Fibroblast of skin of back (primary cell): ENCODE measurements around the gene CACNA1G.

Experiments used
- DNase-seq: peaks from one replicate; pipeline ENCODE4 v3.0.0-alpha.2; 2013

Gene CACNA1G

DNA sequence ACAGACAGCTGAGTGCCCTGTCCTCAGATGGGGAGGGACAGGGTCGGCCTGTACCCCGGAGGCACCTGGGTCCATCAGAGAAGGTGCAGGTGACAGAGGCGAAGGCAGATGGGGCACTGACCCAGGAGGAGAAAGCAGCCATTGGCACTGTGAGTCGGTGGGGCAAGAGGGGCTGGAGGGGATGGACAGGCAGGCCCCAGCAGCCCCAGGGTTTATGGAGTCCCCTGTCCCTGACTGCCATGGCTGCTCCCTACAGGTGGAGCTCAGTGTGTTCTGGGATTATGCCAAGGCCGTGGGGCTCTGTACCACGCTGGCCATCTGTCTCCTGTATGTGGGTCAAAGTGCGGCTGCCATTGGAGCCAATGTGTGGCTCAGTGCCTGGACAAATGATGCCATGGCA, 115.1 kb downstream of the CACNA1G start:
- DNase-seq: no peak

DNA sequence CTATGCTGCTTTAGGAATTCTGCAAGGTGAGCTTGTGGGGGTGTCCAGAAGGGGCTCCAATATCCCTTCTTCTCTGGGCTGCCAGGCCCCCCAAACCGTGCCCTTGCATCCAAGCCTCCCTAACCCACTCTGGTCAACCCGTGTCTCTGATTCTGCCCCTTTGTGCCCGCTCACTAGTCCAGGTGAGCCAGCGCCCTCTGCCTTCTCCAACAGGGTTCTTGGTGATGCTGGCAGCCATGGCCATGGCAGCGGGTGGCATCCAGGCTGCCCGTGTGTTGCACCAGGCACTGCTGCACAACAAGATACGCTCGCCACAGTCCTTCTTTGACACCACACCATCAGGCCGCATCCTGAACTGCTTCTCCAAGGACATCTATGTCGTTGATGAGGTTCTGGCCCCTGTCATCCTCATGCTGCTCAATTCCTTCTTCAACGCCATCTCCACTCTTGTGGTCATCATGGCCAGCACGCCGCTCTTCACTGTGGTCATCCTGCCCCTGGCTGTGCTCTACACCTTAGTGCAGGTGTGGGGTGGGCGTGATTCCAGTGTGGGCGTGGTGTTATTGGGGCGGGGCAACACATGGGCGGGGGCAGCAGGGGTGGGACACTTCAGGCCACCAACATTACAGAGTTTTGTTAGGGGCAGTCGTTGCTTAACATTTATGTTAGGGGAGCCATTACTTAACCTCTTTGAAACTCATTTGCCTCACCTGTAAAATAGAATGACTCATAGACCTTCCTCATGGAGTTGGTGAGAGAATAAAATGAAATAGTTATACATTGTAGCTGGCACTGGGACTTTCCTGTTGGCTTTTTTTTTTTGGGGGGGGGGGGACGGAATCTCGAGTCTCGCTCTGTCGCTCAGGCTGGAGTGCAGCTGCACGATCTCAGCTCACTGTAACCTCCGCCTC, 115.8 kb downstream of the CACNA1G start:
- DNase-seq: no peak
